DMS114 treated with DMSO at 0.1 percent for 48 hours (cell line): Measurements from ENCODE around the gene CYTH4.

ENCODE experiments used
- DNase-seq: peaks from one replicate; lab custom pipeline; 2025; ENCODE audit not compliant: unreplicated experiment; lab: John Stamatoyannopoulos, UW

The CYTH4 gene

DNA sequence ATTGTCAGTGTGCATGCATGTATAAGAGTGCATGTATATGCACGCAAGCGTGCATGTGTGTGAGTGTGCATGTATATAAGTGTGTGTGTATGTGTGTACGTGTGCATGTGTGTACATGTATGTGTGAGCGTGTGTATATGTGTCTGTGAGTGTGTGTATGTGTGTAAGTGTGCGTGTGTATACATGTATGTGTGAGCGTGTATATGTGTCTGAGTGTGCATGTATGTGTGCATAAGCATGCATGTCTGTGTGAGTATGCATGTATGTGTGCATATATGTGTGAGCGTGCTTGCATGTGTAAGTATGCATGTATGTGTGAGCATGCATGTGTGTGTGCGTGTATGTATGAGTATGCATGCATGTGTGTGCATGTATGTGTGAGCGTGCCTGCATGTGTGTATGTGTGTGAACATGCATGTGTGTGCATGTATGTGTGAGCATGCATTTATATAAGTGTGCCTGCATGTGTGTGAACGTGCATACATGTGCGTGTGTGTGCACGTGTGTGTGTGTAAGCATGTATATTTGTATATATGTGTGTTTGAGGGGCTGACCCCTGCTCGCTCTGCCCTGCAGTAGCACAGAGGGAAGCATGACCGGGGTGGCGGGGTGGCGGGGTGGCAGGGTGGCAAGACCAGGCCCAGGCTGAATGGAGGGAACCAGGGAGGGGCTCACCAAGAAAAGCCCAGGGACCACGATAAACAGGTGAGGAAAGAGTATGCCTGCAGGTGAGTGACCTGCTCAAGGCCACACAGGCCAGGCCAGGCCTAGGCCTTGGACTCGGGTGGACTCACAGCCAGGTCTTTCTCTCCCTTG lies 26.3 kb downstream of the CYTH4 start:
- DNase-seq, result no peak

DNA sequence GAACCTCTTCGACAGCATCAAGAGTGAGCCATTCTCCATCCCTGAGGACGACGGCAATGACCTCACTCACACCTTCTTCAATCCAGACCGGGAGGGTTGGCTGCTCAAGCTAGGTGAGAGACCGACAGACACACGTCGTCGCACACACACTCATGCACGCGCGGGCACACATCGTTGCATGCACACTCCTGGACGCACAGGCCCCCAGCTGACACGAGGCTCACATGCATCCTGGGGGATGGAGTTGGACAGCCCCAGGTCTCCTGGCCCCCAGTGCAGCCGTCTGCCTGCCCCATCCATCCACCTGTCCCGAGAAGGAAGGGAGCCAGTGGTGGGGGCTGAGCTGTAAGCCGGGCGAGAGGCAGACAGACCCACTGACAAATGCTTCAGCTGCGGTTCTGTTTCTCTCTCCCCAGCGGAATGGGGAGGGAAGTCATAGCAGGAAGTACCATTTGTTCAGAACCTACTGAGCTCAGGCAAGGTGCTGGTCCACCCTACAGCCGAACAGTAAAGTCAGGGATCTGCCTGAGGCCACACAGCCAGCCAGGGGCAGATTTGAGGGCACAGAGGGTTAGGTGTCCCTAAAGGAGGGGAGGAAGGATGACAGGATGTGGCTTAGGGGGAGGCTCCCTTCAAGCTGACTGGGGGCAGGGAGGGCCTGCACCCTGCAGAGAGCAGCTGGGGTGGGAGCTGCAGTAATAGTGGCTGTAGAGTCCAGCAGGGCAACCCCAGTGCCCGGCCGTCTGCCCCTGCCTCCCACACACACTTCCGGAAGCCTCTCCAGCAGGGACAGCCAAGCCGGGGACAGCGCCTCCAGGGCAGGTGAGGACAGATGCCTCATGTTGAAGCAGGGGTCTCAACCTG lies 27.1 kb downstream of the CYTH4 start:
- no peak for DNase-seq

DNA sequence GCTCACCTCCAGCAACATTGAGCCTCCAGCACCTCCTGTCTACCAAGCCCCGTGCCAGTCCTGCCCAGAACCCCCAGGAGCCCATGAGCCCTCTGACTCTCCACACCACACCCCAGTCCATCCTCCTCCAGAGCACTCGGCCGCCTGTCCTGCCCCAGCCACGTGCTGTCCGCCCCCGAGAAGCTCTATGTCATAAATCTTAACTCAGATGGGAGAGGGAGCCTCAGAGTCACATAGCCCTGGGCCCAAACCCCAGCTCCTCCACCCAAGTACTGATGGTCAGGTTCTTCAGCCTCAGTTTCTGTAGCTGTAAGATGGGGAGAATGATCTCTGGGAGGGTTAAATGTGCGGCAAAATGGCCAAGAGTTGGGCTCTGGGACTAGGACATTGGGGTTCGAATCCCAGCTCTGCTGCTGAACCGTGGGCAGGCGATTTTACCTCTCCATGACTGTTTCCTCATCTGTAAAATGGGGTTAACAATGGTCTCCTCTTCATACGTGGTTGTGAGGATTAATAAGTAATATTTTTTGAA lies 27.8 kb downstream of the CYTH4 start:
- no peak for DNase-seq

DNA sequence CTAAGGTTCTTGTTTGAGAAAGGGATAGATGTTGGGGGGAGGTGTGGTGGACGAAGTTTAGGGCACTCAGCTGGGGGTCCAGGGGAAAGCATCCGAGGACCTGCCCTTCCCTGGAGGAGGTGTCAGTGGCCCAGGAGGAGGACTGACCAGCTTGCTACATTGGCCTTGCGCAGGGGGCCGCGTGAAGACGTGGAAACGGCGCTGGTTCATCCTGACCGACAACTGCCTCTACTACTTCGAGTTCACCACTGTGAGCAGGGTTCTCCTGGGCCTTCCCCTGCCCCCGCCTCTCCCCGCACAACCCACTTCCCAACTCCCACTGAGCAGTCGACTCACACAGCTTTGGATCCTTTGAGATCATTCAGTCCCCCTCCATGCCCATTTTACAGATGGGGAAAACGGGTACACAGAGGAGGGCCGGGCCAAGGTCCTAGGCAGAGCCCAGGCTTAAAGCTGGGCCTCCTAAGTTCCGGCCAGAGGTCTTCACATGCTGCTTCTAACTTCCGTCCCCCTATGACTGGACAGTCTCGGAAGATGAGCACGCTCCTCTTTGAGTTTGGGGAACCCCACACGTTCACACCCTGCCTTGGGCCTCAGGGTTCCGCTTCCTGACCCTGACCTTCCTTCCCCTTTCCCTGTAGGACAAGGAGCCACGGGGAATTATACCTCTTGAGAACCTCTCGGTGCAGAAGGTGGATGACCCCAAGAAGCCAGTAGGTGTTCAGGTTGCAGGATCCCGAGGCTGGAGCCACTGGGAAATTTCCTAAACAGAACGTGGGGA lies 28.7 kb downstream of the CYTH4 start:
- DNase-seq, result no peak

DNA sequence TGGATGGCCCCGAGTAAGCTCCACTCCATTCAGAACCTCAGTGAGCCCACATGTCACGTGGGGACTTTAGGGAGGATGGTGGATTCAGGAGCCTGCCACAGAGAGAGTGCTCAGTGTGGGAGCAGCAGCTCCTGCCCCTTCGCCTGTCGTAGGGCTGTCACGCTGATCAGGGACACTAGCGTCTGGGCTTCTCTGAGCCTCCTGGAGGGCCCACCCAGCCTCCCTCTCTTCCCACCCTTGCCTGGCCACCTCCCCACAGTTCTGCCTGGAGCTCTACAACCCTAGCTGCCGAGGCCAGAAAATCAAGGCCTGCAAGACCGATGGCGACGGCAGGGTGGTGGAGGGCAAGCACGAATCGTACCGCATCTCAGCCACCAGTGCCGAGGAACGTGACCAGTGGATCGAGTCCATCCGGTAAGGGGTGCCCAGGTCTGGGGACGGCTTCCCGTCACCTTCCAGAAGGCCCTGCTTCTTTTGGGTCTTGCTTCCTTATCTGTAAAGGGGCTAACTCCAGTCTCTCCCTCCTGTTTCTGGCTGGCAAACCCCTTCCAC lies 29.5 kb downstream of the CYTH4 start:
- no peak for DNase-seq

DNA sequence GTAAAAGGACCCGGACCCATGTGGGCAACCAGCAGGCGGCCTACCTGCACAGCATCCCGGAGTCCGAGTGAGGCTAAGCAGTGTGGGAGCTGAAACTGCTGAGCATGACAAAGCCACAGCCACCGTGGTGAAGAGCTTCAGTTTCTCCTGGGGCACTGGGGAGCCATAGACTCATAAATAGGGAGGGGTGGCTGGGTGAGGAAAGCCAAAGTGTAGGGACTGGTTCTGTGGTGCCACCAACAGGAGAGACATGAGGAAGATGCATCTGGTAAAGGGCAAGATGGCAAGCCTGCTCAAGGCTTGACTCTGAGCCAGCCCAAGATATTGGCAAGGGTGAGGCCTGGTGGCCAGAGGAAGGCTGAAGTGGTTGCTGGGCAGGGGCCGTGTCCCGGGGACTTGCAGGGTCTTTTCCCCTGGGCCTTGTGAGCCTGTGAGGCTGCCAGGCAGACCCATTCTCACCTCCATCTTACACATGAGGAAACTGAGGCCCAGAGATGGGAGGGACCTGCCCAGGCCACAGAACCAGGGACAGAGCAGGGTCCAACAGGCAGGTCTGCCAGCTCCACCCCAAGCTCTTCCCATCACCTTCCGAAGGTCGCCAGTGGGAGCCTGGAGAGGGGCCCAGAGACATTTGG lies 30.4 kb downstream of the CYTH4 start:
- no peak for DNase-seq

DNA sequence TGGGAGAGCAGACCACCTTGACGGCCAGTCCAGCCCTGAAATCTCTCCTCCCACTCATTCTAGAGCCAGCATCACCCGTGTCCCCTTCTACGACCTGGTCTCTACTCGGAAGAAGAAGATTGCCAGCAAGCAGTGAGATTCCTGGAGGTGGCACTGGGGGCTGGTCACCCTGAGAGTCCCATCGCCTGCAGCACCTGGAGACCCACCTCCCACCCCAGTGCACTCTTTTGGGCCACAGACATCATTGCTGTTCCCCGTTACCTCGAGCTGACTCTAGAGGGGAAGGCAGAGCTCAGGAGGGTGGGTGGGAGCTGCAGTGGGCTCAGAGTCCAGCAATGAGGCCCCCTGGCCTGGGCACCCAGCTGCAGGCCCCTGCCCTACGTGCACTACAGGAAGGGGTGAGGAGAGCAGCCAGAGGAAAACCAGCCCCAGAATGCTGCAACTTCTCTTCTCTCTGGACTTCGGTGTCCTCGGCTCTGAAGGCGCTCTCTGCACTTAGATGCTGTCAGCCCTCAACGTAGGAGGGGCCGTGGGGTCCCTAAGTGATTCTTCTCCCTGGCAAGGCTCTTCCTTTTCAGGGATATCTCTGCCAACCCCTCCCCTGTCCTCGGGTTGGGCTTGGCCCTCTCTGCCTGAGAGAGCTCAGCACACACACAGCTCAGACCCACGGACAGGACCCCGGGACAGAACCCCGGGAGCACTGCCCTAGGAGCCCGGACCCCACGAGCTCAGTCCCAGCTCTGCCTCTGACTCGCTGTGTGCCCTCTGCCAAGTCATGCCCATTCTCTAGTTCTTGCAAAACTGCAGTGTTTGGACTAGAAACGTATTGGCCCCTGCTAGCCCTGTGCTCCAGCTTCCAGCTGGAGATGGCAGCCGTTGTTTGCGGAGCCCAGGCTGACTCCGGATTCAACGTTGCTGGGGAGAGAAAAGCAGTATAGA lies 31.3 kb downstream of the CYTH4 start:
- no peak for DNase-seq

DNA sequence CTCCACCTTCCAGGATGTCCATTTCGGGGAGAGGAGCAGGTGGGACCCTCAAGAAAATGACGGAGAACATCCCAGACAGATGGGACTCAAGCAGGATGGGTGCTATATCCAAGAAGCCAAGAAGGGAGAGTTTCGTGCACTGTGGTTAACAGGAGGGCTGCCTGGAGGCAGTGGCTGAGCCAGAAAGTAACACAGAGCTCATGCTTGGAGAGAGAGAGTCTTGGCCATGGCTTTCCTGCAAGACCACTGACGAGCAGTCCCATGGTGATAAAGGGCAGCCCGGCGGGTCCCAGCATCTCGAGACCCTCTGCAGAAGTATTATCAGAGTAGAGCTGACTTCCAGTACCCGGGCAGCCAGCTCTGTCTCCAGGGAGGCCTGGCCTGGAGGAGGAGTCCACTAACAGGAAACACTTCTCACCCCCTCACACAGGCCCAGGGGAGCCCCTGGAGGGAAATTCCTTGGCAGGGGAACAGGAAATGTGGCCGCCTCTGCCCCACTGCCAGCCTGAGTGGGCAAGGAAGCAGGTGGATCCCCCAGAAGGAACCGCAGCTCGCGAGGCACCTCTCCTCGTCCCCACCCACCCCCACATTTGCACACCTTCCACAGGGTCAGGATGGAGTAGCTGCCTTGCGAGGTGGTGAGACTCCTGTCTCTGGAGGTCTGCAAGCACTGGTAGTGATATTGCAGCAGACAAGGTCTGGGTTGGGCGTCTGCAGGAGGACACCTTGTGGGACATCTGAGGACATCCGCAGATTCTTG lies 32.2 kb downstream of the CYTH4 start:
- DNase-seq, result no peak

DNA sequence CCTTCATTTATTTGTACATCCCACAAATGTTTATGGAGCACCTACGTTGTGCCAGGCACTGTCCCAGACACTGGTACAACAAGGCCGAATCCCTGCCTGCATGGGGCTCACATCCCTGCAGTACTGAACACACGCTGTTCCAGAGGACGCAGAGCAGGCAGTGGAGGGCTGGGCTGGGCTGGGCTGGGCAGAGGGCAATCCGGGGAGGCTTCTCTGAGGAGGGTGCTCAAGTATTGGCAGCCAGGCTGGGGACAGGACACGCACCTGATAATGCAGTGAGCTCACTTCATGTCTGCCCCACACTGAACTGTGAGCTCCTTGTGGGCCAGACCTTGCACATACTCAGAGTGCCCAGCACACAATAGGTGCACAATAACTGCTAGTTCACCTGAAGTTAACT lies 34.1 kb downstream of the CYTH4 start:
- no peak for DNase-seq

DNA sequence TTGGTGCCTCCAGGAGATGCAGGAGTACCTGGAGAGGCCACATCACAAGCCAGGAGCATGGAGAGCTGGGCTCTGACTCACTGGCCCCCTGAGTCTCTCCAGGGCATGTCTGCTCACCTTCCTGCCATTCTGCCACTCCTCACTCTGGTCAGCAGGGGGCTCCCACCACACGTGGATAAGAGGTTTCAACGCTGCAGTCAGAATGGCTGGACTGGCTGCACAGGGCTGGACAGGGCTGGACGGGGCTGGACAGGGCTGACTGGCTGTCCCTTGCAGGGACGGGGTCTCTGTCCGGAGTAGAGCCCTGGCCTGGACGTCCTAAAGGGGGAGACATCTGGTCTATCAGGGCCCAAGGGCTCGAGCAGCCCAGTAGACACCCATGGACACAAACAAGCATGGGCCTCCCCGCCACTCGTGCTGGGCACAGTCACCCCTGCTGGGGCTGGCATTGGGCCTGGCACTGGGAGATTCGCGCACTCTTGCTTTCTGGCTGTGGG lies 34.6 kb downstream of the CYTH4 start:
- DNase-seq, result peak; percentile 57

DNA sequence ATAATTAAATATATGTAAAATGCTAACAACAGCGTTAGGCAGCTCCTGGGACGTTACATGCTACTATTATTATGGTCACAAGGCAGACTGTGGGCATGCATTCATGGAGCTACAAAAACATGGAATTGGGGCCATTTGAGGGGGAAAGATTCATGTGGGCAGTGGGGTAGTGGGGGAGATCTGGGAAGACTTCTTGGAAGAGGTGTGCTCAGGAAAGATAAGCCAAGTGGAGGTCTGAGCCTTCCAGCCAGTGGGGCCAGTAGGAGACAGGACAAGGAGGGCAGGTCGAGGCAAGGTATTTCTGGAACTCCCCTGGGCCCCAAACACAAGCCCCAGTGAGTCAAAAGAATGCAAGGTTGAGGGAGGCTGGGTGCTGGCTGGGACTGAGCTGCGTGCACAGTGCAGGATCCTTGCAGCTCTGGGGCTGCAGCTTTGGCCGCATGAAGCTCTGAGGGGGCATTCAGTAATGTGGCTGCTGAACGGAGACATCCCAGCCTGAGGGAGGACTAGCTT lies 35.4 kb downstream of the CYTH4 start:
- DNase-seq, result no peak

DNA sequence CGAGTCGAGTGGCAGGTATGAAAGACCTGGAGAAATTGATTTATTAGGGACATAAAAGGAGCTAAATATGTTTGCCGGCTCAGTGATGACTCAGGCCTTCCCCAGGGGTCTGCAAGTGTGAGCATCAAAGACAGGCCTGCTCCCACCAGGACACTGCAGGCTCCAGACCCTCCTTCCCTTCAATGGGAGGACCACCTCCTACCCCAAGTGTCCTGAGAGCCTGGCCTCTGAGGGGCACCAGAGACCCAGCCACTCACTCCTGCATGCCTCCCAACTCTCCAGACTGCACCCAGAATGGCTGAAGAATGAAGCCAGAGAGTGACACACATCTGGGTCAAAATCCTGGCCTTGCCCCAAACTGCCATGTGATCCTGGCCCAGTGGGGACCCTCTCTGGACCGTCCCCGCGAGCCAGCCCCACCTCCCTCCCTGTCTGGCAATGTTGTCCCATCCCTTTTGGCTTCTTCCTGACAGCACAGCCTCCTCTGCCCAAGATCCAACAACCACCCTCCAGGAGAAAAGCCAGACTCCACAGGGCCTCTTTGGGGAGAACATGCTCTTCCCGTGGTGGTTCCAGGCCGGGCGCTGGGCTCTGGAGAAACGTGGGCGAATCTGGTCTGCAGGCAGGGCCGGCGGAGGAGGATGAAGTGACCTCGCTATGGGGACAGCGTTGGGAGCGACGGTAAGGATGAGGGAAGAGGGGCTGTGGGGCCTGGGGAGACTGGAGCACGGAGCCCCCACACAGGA lies 36.2 kb downstream of the CYTH4 start:
- DNase-seq, result no peak

DNA sequence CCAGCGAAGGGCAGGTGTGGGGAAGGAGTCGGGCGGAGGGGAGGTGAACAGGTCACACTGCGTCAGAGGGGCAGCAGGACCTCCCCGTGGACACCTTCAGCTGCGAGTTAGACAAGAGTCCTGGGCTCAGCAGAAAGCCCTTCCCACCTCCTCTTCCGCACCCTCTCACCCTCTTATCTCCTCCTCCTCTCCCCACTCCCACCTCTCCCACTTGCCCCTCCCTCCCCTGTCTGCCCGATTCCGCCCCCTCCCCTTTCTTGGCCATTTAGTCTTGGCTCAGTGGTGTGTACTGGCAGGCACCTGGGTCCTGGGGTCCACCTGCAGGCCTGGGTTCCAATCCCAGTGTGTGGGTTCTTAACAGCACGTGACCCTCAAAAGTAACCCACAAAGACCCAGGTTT lies 37.2 kb downstream of the CYTH4 start:
- no peak for DNase-seq

DNA sequence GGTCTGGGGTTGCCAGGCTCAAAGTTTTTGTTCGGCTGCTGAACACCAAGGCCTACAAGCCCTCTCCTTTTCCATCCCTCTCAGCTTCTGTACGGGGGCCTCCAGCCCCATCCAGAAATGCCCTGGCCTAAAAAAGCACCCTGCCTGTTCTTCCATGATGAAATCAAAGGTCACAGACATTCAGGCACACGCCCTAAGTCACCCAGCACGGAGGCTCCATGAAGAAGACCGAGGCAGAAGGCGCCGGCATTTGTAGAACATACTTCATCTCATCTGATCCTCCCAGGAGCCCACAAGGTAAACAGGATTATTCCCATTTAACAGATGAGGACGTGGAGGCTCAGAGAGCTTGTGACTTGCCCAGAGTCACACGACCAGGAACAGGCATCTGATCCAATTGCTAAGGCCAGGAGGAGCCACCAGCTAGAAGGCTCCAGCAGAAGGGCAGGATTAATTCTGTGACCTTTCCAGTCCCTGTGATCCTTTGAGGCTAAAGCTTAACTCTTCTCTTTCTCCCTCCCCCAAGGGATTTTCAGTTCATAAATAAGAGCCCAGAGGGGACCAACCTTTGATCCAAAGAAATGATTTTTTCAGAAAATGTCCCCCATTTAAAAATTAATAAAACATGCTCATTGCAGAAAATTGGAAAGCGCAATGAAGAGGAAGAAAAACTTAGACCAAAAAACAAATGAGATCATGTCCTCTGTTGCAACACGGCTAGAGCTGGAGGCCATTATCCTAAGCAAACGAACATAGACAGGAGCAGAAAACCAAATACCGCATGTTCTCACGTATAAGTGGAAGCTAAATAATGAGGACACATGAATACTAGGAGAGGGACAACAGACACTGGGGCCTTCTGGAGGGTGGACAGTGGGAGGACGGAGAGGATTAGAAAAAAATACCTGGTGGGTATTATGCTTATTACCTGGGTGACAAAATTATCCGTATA lies 38.7 kb downstream of the CYTH4 start:
- DNase-seq, result no peak

DNA sequence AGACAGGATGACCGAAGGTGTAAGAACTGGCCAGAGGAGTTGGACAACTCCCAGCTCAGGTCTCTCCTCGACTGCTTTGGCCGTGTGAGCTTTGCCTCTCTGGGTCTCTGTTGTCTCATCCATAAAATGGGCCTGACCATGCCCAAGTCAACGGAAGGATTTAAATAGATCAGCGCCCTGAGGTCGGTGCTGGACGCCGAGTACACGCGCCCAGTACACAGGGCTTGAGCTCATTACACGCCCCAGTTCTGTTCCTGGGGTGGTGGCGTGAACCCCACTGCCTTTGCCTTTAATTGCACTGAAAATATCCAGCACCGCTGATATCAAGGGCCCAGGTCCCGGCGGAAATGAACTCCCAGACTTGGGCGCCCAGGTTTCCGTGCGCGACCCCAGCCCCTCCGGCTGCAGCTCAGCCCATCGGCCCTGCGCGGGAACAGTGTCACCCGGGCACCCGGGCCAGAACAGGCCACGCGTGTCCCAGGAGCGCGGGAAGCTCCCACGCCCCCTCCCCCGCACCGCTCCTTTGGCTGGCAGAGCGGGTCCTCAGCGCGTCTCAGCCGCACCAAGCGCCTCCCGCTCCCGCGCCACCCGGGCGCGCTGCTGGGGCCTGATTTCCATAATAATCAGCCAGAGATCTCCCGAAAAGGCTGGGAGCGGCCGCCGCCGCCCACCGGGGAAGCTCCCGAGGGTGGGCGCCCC lies 42.2 kb downstream of the CYTH4 start:
- DNase-seq, result no peak

DNA sequence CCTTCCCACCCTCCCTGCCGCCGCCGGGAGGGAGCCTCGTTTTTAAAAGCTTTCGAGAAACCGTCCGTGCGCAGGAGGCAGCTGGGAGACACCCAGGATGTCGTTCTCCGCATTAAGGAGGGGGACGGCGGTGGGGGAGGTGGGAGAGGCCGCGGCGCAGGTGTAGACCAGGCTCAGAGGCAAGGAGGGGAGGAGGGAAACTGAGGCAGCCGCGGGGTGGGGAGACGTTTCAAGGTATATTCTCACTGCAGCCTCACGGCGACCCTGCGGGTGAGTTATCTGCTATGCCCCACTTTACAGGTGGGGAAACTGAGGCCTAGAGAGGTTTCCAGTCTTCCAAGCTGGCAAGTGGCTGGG lies 42.7 kb downstream of the CYTH4 start:
- DNase-seq, result no peak
